NCI-H510A (cell line): ENCODE results near the gene C9orf50.

ENCODE experiments used
- DNase-seq: peaks from one replicate; lab custom pipeline; 2025; lab: John Stamatoyannopoulos, UW

The C9orf50 gene

GRCh38 chr9:129590466-129590865, 30.4 kb downstream of the C9orf50 start:
- no peak for DNase-seq

- peak; percentile 84 for DNase-seq
These were observed 33.2 kb downstream of the C9orf50 start for GRCh38 chr9:129587487-129588262.

- DNase-seq, result no peak
These were observed 34.2 kb downstream of the C9orf50 start for GRCh38 chr9:129586685-129587084.

GRCh38 chr9:129586245-129586644, 34.7 kb downstream of the C9orf50 start:
- DNase-seq, result no peak

- no peak for DNase-seq
These were observed 35.5 kb downstream of the C9orf50 start for GRCh38 chr9:129585352-129585751.

- no peak for DNase-seq
These were observed 36.8 kb downstream of the C9orf50 start for GRCh38 chr9:129584136-129584535.

GRCh38 chr9:129583308-129584038, 37.4 kb downstream of the C9orf50 start:
- DNase-seq, result no peak

- no peak for DNase-seq
These were observed 38.0 kb downstream of the C9orf50 start for GRCh38 chr9:129582855-129583254.

- no peak for DNase-seq
These were observed 39.3 kb downstream of the C9orf50 start for GRCh38 chr9:129581505-129582189.

GRCh38 chr9:129580211-129580915, 40.5 kb downstream of the C9orf50 start:
- DNase-seq, result no peak

GRCh38 chr9:129579294-129579693, 41.6 kb downstream of the C9orf50 start:
- no peak for DNase-seq

- no peak for DNase-seq
These were observed 44.1 kb downstream of the C9orf50 start for GRCh38 chr9:129576546-129577543.

GRCh38 chr9:129575818-129576217, 45.1 kb downstream of the C9orf50 start:
- no peak for DNase-seq

- DNase-seq, result no peak
These were observed 45.9 kb downstream of the C9orf50 start for GRCh38 chr9:129574911-129575585.

- no peak for DNase-seq
These were observed 46.9 kb downstream of the C9orf50 start for GRCh38 chr9:129573977-129574376.

GRCh38 chr9:129572517-129572916, 48.4 kb downstream of the C9orf50 start:
- DNase-seq, result no peak

GRCh38 chr9:129572052-129572425, 48.9 kb downstream of the C9orf50 start:
- DNase-seq, result no peak

GRCh38 chr9:129571298-129572051, 49.4 kb downstream of the C9orf50 start:
- no peak for DNase-seq

- DNase-seq, result no peak
These were observed 50.2 kb downstream of the C9orf50 start for GRCh38 chr9:129570450-129571297.
